ENCODE data around the gene RBBP8NL.

The RBBP8NL gene

GRCh38 chr20:62371588-62372041 is 55.7 kb downstream of the RBBP8NL start:
- no peak for DNase-seq

GRCh38 chr20:62370807-62371587 is 56.3 kb downstream of the RBBP8NL start:
- no peak for DNase-seq

- no peak for DNase-seq
These were observed 57.1 kb downstream of the RBBP8NL start for GRCh38 chr20:62370115-62370806.

GRCh38 chr20:62369815-62370114 is 57.6 kb downstream of the RBBP8NL start:
- DNase-seq = no peak

GRCh38 chr20:62368976-62369814 is 58.1 kb downstream of the RBBP8NL start:
- DNase-seq = no peak

- no peak for DNase-seq
These were observed 58.9 kb downstream of the RBBP8NL start for GRCh38 chr20:62368392-62368975.

GRCh38 chr20:62367633-62368391 is 59.5 kb downstream of the RBBP8NL start:
- no peak for DNase-seq

- DNase-seq = no peak
These were observed 60.2 kb downstream of the RBBP8NL start, which contains the start of gene LAMA5 for GRCh38 chr20:62367136-62367632. TSS of gene LAMA5 (minus strand) at chr20:62367312. CDS start at chr20:62367245, 67 bp downstream.

- DNase-seq = no peak
These were observed 60.8 kb downstream of the RBBP8NL start for GRCh38 chr20:62366370-62367135.

- no peak for DNase-seq
These were observed 61.4 kb downstream of the RBBP8NL start for GRCh38 chr20:62365814-62366369.

GRCh38 chr20:62364911-62365736 is 62.2 kb downstream of the RBBP8NL start:
- no peak for DNase-seq

- no peak for DNase-seq
These were observed 63.2 kb downstream of the RBBP8NL start for GRCh38 chr20:62363920-62364851.

- no peak for DNase-seq
These were observed 64.1 kb downstream of the RBBP8NL start for GRCh38 chr20:62362991-62363919.

- DNase-seq = no peak
These were observed 64.8 kb downstream of the RBBP8NL start for GRCh38 chr20:62362590-62362940.

GRCh38 chr20:62361799-62362589 is 65.3 kb downstream of the RBBP8NL start:
- DNase-seq = no peak

GRCh38 chr20:62360854-62361798 is 66.2 kb downstream of the RBBP8NL start:
- no peak for DNase-seq
